ENCODE results near the gene PTPRG.

Gene PTPRG

DNA sequence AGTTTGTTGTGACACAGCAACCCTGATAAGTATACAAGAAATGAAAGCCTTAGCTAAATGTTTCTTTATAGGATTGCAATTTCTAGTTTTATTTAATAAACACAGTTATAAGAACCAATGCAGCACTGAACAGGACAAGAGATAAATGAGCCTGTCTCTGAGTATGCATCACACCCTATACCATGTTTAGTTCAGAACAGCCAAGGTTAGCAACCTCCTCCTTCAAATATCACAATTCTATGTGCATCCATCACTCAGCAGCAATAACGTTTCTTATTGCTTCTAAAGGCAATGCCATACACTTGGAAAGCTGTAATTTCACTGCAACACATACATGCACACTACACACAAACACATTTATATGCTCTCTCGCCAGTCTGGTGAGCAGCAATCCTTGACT, 280.6 kb downstream of the PTPRG start:
- no peak for DNase-seq

DNA sequence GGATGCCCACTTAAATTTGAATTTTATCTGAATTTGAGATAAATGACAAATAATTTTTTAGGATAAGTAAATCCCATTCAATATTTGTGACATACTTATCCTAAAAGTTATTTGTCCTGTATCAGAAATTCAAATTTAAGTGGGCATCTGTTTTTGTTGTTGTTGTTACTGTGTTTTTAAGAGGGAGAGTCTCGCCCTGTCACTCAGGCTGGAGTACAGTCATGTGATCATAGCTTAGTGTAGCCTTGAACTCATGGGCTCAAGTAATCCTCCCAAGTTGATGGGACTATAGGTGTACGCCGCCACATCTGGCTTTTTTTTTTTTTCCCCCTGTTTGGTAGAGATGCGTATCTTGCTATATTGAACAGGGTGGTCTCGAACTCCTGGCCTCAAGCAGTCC, 283.0 kb downstream of the PTPRG start:
- DNase-seq = no peak

DNA sequence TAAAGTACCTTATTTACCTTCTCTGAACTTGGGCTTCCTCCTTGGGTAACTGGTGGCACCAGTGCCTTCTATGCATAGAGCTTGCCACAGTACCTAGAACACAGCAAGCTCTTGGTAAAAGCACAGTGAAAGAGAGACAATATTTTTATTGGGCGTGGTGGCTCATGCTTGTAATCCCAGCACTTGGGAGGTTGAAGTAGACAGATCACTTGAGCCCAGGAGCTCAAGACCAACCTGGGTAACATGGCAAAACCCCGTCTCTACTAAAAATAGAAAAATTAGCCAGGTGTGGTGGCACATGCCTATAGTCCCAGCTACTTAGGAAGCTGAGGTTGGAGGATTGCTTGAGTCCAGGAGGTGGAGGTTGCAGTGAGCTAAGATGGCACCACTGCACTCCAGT, 285.1 kb downstream of the PTPRG start:
- DNase-seq = no peak

DNA sequence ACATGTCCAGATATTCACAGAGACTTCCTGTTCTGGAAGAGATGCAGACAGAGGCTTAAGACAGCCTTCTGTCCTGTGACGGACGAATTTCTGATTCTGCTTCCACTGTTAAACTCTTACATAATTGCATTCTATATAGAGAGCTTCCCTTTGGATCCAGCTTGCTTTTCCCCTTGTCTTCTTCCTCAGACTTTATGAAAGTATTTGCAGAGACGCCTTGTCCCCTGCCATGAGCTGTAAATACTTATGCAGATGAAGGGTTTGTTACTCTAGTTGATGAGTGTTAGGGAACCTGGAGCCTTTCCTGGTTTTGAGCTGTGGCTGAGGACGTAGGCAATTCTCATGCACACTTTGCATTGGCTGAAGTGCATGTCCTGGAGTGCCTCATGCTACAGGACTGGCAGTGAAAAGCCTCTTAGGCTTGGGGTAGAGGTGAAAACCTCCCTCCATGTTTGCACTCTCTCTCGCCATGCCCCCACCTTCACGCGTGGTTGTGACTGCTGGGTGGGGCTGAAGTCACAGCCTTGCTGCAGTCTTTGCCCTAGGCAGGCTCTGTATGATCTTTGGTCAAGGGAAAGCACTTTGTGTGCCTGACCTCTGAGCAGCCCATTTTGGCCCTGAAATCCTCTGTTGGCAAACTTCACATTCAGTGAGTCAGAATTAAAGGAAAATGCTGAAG, 286.6 kb downstream of the PTPRG start:
- no peak for DNase-seq

DNA sequence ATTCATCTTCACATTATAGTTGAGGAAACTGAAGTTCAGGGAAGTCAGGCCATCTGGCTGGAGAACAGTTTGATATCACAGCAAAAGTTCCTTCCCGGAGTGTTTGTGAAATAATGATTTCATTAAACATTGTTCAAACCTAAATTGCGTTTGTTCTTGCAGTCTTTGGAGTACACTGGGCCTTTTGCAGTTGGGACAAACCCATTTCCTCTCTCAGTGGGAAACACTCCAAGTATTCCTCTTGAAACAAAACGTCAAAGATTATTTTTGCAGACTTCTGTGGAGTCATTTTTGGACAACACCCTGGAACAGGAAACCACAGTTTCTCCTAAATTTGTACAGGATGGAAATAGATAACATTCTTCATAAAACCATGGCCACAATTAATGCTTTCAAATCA, 287.5 kb downstream of the PTPRG start:
- DNase-seq = no peak

DNA sequence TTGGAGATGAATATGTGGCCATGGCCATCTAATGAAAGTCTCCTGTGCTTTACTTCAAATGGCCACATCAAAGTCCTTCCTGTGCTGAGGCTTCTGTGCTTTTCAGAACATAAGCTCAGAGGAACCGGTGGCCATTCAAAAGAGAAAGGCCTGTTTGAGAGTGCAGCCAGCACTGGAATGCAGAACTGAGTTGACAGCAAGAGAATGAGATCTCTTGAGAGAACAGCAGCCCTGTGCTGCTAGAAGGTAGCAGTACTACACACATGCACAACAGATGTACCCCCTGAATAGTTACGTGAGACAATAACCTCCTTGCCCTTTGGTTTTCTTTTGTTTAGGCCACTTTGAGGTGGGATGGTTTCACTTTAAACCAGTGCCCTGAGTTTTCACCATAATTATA, 292.5 kb downstream of the PTPRG start:
- no peak for DNase-seq

DNA sequence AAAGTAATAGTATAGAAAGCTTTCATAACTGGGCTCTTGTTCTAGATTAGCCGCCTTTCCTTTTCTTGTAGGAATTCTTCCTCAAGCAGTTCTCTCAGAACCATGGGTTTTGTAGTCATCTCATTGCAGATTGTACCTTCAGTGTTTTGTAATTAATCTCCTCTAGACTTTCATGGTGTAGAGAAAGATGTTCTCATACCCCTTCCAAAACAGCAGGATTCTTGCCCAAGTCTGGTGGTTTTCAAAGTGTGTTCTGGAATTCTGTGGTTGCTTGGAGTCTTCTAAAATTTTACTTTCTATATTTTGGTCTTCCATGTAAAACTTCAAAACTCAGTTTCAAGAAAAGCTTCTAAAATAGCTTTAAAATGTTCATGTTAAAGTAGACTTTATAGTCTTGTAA, 293.8 kb downstream of the PTPRG start:
- no peak for DNase-seq

DNA sequence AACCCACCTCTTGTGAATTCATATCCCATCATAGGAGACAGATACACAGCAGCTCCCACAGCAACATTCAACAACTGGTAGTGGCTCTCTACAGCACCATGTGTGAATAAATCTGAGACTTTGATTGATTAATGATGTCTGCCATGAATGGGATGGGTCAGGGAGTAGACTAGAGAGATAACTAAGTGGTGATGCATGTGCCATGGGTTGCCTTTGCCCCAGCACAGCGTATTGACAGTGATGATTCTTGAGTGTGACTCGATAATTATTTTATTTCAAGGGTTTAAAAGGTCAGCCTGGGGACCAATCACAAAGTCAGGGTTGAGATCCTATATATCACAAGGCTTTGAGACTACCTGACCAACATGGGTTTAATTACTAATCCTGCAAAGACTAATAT, 295.9 kb downstream of the PTPRG start:
- no peak for DNase-seq

DNA sequence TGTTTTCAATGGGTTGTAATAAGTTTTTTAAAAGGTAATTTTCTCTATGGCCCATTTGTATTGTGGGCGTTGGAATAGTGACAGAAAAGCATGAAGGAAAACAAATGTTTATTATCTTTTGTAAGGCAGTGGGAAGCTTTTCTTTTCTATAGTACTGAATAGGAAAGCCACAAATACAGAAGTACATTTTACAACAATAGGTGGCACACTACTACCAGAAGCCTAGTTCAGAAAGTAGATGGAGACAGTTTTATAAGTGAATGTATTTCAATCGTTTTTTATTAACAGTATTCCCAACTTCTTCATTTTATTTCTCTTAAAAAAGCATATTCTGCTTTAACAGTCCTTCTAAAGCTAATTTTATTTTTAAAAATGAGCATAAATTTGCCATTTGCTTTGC, 296.7 kb downstream of the PTPRG start:
- DNase-seq = no peak

DNA sequence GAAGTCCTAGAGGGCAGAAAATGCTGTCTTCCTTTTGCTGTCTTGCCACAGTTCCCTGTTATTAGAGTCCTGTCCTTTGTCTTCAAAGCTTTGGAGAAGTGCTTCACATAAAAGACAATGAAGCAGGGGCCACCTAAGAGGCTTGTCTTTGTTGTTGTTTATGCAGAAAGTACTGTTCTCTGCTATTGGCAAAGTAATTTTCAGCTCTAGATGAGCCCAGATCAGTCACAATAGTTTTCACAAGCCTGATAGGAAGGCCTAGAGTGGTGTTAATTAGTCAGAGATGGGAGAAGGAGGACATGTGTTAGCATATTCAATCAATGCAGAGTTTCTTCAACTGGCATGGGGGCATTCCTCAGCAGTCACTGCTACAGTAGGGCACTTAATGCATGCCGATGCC, 300.0 kb downstream of the PTPRG start:
- no peak for DNase-seq

DNA sequence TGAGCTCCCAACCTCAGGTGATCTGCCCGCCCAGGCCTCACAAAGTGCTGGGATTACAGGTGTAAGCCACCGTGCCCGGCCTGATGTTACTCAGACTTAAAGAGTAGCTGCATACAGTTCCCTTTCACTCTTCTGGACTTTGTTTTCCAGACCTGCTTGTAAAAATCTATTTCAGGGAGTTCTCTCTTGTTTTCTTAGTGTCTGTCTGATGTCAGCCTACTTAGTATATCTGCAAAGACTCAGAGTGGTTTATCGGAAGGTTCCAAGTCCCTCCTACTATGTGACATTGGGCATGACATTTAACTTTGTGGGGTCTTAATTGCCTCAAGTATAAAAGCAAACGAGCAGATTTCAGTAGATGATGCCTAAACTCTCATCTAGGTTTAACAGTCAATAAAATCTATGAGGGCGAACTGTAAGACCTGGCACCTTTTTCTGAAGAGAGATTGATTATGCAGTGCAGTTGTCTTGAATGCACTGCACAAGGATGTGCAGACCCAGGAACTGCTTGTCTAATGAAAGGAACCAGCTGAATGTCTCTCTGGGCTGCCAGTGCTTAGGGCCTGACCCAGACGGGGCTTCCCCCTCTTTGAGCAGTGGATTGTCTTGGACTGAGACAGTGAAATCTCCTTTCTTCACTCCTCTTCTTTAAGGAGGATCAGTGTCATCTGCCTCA, 301.4 kb downstream of the PTPRG start:
- no peak for DNase-seq

DNA sequence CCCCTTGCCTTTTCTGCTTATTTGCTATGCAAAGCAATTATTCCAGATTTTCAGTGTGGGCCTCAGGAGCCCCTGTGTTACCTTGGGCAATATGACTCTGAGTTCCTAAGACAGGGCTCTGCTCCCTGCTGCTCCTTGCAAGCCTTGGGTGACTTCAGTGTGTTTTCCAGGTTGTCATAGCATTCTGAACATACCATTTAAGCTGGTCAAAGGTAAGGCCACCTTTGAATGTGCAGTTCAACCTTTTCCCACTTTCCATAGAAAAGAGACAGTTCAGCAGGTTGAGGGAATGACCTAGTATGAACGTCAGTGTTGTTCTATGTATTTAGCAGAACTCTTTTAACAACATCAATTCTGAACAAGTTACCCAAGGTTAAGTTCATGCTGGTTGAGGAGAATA, 302.2 kb downstream of the PTPRG start:
- no peak for DNase-seq

DNA sequence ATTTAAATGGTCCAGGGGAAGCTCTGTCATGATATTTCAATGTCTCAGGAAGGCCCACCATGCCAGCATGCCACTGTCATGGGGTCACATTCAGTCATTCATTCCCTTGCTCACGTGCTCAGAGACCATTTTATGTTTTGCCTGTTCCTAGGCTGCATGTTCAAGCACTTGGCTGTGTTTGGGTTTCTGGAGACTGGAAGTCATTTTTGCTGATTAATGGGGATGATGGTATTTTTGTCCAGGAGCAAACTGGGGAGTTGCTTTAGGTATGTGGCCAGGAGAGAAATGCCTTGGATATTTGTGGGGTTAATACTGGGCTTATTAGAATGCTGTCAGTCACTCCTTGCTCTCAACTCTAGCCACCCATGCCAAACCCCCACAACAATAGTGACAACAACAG, 303.5 kb downstream of the PTPRG start:
- no peak for DNase-seq

DNA sequence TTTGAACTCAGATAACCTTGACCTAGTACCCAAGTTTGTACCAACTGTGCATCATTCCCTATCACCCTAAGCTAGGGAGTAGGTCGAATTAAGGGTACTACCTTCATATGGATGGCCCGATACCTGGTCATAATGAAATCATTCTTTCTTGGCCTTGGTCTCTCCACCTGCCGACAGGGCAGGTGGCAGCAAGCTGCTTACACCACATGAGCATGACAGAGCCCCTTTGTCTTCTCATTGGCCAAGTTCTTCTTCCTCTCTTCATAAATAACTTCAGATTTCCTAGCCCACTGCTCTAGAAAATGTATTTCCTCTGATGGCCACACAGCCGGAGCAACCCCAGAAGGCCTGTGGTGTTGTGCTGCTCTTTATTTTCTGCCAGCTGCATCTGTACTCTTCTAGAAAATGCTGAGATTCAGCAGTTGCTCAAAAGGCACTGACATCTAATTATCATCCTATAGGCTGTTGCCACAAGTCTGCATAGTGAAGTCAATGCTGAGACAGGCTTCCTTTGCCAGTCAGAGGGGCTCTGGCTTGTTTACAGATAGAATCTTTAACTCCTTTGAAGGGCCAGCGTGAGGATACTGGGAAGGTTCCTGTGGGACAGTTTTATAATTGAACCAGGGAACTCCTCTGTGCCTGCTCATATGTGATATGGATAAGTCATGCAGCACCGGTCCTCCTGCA, 304.2 kb downstream of the PTPRG start:
- DNase-seq = no peak

DNA sequence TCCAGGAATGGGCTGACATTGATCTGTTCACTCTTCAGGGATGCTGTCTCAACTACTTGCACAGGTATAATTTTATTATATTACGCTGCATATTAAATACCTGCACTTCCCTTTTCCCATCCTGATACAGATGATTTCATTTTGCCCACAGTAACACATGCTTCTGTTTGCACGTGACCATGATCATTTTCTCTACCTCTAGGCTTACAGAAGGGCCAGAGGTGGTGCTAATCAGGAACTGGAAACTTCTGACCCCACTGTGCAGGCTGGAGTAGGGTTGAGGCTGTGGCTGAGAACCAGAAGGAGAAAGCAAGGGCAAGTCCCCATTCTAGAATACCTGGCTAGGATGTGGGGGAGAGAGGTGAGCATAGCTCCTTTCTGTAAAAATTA, 304.8 kb downstream of the PTPRG start:
- DNase-seq = no peak

DNA sequence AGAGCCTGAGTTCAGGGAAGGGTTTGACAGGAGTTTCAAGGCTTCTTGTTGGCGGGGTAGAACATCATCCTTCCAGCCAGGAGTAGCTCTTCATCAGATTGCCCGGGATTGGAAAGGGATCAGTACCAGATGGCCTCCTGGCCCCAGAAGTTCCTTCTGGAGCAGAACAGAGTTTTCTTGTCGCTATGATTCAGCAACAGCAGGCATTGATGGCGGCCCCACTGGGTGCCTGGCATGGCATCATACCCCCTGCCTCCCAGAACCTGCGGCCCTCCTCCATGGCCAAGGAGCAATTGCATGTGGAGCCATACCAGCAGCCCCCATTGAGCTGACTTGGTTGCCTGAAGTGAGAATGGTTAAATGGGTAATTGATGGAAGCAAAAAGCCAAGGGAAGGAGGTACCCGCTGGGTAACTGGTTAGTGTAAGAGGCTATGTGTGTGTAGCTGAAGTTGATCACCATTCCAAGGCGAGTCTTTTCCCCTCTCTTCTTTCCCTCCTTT, 305.6 kb downstream of the PTPRG start:
- no peak for DNase-seq

DNA sequence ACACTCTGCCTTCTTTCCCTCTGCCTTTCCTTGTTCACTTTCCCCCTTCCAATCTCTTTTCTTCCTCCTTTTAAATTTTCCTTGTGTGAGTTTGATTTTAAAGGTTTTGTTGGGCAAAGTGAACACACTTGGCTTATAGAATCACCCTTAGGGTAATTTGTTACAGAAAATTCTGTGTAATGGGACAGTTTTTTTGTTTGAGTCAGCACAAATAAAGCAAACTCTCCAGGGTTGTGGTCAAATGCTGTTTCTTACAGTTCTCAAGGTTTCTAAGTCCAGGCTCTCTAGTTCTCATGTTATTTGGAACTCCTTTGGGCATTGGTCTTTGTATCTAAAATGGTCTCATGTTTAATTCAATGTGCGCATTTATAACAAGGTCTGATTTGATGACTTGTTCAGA, 307.1 kb downstream of the PTPRG start:
- DNase-seq = no peak

DNA sequence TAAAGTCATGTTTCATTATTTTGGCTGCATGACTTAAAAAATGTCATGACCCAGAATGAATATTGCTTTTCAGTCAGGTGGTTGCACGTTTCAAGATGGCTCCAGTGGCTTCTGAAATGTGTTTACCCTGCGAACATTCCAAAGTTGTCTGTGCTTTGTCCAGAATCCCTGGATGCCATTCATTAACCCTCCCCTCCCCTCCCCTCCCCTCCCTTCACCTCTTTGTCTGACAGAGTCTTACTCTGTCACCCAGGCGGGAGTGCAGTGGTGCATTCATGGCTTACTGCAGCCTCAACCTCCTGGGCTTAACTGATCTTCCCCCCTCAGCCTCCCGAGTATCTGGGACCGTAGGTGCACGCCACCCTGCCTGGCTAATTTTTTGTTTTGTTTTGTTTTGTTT, 308.0 kb downstream of the PTPRG start:
- no peak for DNase-seq

DNA sequence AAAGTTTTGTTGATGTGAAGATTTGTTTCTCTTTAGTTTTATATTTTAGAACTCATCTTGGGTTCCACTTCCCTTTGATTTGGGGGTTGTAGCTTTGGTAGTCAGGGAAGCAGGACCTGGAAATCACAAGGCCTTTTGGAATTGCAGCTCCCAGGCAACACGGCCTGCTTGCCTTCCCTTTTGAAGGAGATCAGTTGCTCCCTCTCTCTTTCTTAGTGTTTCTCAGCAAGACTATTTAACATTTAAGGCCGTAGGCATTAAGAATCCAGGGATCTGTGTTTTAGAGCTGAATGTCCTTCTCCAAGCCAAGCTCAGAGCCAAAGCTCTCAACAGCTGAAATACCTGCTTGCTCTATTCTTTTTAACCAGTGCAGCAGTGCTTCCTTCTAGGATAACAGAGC, 310.3 kb downstream of the PTPRG start:
- DNase-seq = no peak

DNA sequence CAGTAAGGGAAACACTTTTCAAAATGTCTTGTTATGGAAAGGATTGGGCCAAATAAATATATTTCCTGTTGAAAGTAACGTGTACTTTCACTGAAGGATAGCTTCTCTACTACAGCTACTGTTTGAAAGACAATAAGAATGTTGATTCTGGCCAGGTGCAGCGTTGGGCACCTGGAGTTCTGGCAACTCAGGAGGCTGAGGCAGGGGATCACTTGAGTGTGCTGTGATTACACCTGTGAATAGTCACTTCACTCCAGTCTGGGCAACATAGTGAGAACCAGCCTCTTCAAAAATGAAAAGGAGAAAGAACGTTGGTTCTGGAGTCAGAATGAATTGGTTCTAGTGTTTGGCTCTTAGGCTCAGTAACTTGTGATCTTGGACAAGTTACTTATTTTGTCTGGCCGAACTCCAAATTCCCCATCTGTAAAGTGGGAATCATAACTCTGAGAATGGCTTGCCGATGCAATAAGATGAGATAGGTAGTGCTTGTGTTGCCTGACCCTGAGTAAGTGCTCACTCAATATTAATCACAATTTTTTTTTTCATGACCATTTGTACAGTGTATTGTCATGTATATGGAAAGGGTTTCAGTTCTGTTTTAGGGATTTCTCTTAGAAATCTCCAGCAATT, 310.8 kb downstream of the PTPRG start:
- no peak for DNase-seq

DNA sequence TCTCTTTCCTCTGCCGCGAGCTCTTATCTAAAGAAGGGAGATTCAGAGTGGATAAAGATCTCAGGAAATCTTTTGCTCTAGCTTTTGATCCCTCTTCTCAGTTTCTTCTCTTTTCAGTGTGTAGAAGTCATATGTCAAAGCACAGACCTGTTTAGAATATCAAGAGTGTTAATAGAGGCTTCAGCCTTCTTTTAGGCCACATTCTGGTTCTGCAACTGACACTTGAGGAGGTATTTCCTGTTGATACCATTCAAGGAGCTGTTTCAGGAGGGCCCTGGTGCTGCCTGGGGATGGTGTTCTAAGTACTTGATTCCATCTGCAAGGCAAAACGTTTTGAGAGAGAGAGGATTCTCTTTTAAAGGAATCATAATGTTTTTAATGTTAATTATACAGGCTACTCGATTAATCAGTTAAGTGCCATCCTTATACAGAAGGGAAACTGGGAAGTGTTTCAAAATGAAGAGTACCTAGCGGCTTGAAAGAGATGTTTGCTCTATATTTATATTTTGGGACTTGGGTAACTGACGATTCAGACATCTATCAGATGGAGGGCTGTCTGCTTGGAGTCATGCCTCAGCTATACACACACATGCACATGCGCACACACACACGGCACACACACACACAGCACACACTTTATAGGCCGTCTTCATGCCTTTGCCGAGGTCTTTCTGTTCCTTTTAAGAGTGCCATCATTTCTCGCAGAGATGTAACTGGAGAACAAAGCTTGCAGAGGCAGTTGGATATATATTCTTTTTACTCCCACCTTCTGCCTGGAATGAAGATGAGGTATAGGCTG, 313.9 kb downstream of the PTPRG start:
- no peak for DNase-seq

DNA sequence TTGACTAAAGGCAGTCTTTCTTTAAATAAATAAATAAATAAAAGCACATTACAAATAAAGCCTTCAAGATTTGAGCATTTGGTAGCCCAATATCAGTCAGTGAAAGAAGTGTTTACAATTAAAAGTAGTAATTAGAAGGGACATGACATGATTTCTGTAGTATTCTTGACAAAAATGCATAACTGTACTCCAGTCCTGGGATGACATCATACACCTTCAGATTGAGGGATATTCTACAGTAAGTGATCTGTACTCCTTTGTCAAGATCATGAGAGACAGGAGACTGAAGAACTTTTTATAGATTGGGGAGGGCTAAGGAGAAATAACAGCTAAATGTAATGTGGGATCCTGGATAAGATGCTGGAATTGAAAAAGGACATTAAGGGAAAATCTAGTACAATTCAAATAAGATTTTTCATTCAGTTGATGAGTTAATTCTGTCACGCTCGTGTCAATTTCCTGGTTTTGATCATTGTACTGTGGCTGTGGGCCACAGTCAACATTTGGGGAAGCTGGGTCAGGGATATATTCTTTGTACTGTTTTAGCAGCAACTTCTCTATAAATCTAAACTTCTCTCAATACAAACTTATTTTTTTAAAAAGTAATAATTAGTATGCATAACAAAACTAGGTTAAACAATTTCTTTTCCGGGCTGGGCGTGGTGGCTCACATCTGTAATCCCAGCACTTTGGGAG, 314.8 kb downstream of the PTPRG start:
- DNase-seq = no peak
